ENCODE measurements around the gene ZBED3. TPM values are rescaled to one million over a fixed set of nuclear protein-coding genes. Genes with fewer than 3 reads are reported as not detected.
A peak's percentile ranks its signal among the peaks of the same experiment; 100 is the strongest.

The ZBED3 gene
- total RNA-seq, 1 experiment from 2014 or later: 7.0 TPM

- TF ChIP-seq NR2C2 (CRISPR knock-in tag; IDR thresholded peaks at IDR 0.05) (0 out of 2 replicates have a peak, but pooled peaks have one; percentile 35), STAT6 (CRISPR knock-in tag; conservative IDR thresholded peaks at IDR 0.05; ENCODE audit: low read depth) (no peak), CBFB (CRISPR knock-in tag; IDR thresholded peaks at IDR 0.05; ENCODE audit: low read depth) (no peak), MXD4 (CRISPR knock-in tag; IDR thresholded peaks at IDR 0.05; ENCODE audit: borderline replicate concordance) (no peak), ETV6 (CRISPR knock-in tag; IDR thresholded peaks at IDR 0.05) (peak; percentile 79; the same call in 1 of the 2 replicates), TCF7 (CRISPR knock-in tag; IDR thresholded peaks at IDR 0.05; ENCODE audit: low read depth) (peak; percentile 78; the same call in 1 of the 2 replicates), E2F1 (CRISPR knock-in tag; IDR thresholded peaks at IDR 0.05) (peak; percentile 77; the same call in 1 of the 2 replicates), ZNF671 (CRISPR knock-in tag; IDR thresholded peaks at IDR 0.05) (no peak), ZNF512 (CRISPR knock-in tag; IDR thresholded peaks at IDR 0.05; ENCODE audit: borderline replicate concordance) (no peak), TP53 (CRISPR knock-in tag; IDR thresholded peaks at IDR 0.05) (peak; percentile 24; the same call in 1 of the 2 replicates), SP1 (CRISPR knock-in tag; conservative IDR thresholded peaks at IDR 0.05) (peak; percentile 76), ZNF281 (CRISPR knock-in tag; IDR thresholded peaks at IDR 0.05) (peak; percentile 91; the same call in 1 of the 2 replicates), ZNF232 (CRISPR knock-in tag; IDR thresholded peaks at IDR 0.05) (peak; percentile 77; the same call in 1 of the 2 replicates), RORB (CRISPR knock-in tag; IDR thresholded peaks at IDR 0.05) (no peak), SOX15 (CRISPR knock-in tag; IDR thresholded peaks at IDR 0.05) (no peak), NFE2L1 (CRISPR knock-in tag; IDR thresholded peaks at IDR 0.05) (peak; percentile 96), ZMAT4 (CRISPR knock-in tag; IDR thresholded peaks at IDR 0.05) (no peak), ZBTB43 (CRISPR knock-in tag; IDR thresholded peaks at IDR 0.05) (peak; percentile 71), FOXJ3 (CRISPR knock-in tag; IDR thresholded peaks at IDR 0.05; ENCODE audit: borderline replicate concordance) (no peak), ESRRA (CRISPR knock-in tag; IDR thresholded peaks at IDR 0.05; ENCODE audit: borderline replicate concordance) (peak; percentile 49; the same call in 1 of the 2 replicates), ZNF425 (CRISPR knock-in tag; conservative IDR thresholded peaks at IDR 0.05) (no peak), ZNF121 (CRISPR knock-in tag; IDR thresholded peaks at IDR 0.05) (no peak), SMAD3 (CRISPR knock-in tag; IDR thresholded peaks at IDR 0.05; ENCODE audit: borderline replicate concordance) (no peak; the same call in 1 of the 2 replicates), GTF2I (CRISPR knock-in tag; conservative IDR thresholded peaks at IDR 0.05) (no peak)
Observed at GRCh38 chr5:77030097-77031071, 56.7 kb downstream of the ZBED3 start, which contains the start of gene AGGF1 (continued).
